Kidney glomerular epithelial cell (primary cell): Measurements from ENCODE around the gene EIF4G1.

Source experiments
- DNase-seq: peaks from one replicate; lab custom pipeline; 2025; lab: John Stamatoyannopoulos, UW

The EIF4G1 gene

DNA sequence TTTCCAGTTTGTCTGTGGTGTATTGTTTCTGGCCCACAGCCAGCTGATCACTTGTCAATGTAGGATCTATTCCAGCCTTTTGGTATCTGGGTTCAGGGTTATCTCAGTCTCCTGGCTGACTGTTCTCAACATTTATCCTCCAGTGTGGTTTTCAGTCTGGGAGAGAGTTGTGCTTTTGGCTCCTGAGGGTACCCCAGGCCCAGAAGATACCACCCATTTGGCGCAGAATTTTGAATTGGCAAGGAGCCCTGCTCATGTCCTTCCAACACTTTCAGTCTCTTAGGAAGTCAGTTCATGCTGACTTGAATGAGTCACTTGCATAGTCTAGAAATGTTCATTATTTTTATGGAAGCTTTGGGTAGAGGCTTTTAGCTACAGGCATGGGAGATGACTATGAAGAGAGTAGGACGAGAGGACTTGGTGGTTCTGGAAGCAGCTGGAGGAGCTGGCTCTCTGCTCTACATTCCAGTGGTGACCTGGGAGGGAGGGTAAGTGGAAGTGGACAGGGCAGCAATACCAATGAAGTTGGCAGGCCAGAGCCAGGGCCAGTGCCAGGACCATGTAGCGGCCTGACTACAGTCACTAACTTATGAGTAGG lies 54.3 kb downstream of the EIF4G1 start:
- no peak for DNase-seq

DNA sequence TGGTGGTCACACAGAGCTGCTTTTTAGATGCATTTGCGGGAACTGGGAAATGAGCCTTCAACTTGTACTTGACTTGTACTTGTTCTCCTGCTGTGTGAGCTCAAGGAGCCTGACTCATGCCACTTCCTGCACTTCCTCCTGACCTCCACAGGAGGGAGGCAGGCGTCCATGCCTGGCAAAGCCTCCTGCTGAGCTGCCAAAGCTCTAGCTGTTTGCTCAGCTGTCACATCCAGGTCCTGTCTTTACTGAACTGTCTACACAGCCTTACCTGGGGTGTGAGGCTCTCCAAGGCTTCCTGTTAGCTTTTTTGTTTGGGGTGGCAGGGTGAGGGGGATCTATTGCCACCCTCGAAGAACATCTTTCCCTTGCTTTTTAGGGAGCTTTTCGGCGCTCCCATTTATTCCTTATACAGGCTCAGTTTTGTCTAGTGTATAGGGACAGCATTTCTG lies 57.2 kb downstream of the EIF4G1 start:
- DNase-seq, result peak; percentile 64

- no peak for DNase-seq
Observed at GRCh38 chr3:184372296-184372821, 58.0 kb downstream of the EIF4G1 start.

DNA sequence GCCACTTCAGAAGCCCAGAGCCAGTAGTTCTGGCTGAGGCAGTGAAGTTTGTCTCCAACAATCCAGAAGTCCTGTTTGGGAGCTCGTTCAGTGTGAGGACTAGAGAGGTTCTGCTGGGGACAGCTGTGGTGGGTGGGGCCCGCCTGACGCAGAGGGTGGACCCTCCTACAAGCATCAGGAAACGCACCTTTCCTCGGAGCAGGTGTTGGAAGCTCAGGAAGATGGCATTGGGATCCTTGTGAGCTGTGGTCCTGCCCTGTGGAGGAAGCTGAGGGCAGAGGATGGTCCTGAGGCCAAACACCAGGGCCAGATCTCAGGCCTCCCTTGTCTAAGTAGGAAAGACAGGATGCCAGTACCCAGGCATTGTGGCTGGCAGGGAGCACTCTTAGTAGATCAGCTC lies 58.5 kb downstream of the EIF4G1 start:
- no peak for DNase-seq

DNA sequence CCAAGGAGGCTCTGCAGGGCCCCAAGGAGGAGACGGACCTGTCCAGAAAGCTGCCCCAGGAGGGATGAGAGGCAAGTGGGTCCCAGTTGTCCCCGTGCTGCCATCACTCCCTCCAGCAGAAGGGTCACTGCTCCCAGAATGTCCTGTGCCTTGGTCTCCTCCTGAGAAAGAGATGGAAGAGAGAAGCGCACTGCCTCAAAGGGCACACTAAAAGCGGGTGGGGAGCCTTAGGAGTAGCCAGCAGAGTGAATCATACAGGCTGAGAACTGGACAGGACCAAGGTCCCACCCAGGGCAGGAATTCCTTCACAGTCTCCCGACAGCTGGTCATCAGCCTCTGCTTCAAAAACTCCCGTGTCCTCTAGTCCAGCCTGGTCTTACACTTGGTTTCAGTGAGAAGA lies 59.0 kb downstream of the EIF4G1 start:
- no peak for DNase-seq

DNA sequence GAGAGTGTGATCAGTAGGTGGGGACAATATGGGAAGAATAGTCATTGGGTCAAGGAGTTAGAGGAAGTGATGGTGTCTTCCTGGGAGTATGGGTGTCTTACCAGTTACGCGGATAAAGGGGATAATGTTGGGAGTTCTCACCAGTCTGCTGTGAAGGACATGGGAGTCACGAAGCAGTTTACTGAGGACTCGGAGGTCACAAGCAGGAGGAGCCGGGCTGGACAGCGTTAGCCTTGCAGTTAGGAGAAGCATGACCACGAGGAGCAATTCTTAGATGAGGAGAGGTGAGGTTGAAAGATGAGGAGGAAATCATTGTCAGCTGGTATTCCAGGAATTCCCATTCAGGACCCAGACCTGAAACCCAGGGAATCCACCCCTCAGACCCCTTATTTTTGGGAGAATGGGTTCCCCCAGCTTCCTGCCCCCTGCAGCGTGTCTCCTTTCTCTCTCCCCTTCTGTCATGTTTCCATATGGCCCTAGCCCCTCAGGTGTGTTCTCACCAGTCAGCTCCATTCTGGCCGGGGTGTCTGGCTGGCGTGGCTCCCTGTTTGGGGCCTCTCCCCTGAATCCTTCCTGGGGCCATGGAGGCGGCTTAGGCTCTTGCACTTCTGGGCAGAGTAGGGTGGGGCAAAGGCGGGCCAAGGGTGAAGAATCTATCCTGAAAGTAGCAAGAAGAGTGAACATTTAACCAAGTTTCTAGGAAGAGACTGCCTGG lies 61.5 kb downstream of the EIF4G1 start:
- no peak for DNase-seq

DNA sequence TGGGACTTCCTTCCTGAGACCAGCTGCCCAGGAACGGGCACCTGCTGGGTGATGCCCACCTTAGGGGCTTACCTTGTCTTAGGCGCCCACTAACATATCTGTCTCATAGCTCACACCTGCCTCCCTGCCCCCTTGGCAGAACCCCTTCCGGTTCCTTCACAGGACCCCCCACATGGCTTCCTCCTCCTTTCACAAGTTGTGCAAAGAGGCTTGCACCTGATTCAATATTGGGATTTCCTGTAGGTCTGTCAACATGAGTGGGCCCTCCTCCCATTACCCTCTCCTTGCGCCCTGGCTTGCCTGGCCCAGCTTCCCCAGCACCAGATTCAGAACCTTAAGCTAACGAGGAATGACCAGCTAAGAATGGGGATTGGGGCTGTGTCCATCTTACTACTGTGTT lies 63.0 kb downstream of the EIF4G1 start:
- DNase-seq, result no peak

- no peak for DNase-seq
Observed at GRCh38 chr3:184377882-184378445, 63.6 kb downstream of the EIF4G1 start, which contains the start of gene THPO. TSS of gene THPO (minus strand) at chr3:184378207. CDS start at chr3:184376259, 1,948 bp downstream.

GRCh38 chr3:184378651-184379357 lies 64.4 kb downstream of the EIF4G1 start:
- DNase-seq, result no peak

GRCh38 chr3:184379358-184380184 lies 65.2 kb downstream of the EIF4G1 start, which contains the start of gene CHRD:
TSS of gene CHRD (plus strand) at chr3:184380054. CDS start at chr3:184380319, 265 bp downstream.
- no peak for DNase-seq

GRCh38 chr3:184380185-184380626 lies 65.8 kb downstream of the EIF4G1 start:
- DNase-seq, result no peak

DNA sequence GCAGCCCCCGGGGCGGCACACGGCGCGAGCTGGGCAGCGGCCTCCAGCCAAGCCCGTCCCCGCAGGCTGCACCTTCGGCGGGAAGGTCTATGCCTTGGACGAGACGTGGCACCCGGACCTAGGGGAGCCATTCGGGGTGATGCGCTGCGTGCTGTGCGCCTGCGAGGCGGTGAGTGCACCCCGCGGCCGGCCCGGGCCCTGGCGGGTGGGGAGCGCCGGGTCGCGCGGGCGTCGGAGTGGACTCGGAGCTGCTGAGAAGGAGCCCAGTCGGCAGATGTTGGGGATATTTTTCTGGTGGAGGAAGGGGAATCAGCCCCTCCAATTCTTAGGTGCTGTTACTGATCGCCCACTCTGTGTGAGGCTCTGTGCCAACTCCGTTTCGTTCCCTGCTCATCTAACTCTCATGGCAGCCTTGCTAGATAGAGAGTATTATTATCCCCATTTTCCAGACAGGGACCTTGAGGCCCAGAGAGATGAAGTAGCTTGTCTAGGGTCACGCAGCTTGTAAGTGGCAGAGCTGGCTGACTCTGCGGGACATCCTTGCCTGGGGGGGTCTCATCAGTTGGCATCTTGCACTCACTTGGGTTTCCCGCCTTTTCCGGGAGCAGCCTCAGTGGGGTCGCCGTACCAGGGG lies 66.3 kb downstream of the EIF4G1 start:
- DNase-seq, result no peak

DNA sequence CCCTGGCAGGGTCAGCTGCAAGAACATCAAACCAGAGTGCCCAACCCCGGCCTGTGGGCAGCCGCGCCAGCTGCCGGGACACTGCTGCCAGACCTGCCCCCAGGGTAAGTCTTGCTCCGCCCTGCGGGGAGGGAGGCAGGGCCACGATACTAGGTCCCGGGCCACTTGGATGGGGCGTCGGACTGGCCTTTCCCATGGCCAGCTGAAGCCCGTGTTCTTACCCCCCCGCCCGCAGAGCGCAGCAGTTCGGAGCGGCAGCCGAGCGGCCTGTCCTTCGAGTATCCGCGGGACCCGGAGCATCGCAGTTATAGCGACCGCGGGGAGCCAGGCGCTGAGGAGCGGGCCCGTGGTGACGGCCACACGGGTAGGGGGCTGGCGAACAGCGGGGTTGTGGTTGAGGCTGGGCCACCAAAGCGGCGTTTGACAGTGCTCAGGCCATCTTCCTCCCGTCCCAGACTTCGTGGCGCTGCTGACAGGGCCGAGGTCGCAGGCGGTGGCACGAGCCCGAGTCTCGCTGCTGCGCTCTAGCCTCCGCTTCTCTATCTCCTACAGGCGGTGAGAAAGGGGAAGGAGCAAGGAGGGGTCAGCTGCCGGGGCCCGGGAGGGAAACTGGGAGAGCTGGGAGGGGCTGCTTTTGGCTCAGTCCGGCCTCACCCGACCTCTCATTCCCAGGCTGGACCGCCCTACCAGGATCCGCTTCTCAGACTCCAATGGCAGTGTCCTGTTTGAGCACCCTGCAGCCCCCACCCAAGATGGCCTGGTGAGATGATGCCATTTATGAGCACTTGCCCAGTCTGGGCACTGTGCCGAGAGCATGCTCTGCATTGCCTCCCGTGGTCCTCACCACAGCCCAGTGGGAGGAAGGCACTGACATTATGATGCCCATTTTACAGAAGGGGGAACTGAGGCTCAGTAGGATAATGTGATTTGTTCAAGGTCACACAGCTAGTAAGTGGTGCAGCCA lies 67.1 kb downstream of the EIF4G1 start:
- DNase-seq, result no peak

- no peak for DNase-seq
Observed at GRCh38 chr3:184382326-184383032, 68.1 kb downstream of the EIF4G1 start.

GRCh38 chr3:184383033-184383740 lies 68.8 kb downstream of the EIF4G1 start:
- DNase-seq, result no peak

GRCh38 chr3:184384342-184384741 lies 69.9 kb downstream of the EIF4G1 start:
- DNase-seq, result no peak
